Fibroblast of the aortic adventitia (primary cell): ENCODE data around the gene HHIPL2. TPM values are rescaled to one million over a fixed set of nuclear protein-coding genes. Genes with fewer than 3 reads are reported as not detected.
A peak's percentile ranks its signal among the peaks of the same experiment; 100 is the strongest.

Experiments
- DNase-seq: peaks from one replicate; pipeline ENCODE4 v3.0.0-alpha.2; 2010; ENCODE audit warnings: low read depth
- H3K4me3 ChIP-seq: 2 replicates; pipeline ENCODE4 v1.5.1; 2011; ENCODE audit warnings: low read depth, mild to moderate bottlenecking, control low read depth, low read length, moderate library complexity
- CTCF ChIP-seq: IDR thresholded peaks from 2 replicates; pipeline ENCODE4 v1.5.1; 2011; ENCODE audit warnings: mild to moderate bottlenecking, low read length, control low read depth, inconsistent platforms; ENCODE audit not compliant: insufficient read depth
- total RNA-seq: library from RNA; depleted of rRNA; stranded (reverse); fragments of >200 nt; gene quantifications from 2 replicates; pipeline ENCODE4 v1.2.3, GENCODE V29; 2012; ENCODE audit warnings: low replicate concordance

Gene HHIPL2
- total RNA-seq = 0.18 TPM in 1 of 2 replicates, not detected in the other

GRCh38 chr1:222547944-222548671, at the start of gene HHIPL2:
Gene HHIPL2, minus strand, starts transcription at chr1:222548104. Its CDS starts 60 bp downstream, at chr1:222548044.
- peak within 1 kb of the TSS; percentile 32 for H3K4me3 ChIP-seq
- DNase-seq = no peak
- no peak for TF ChIP-seq CTCF

- DNase-seq = no peak
- H3K4me3 ChIP-seq = no peak overlapping the region
- TF ChIP-seq CTCF = no peak
Observed at GRCh38 chr1:222596696-222597095, 48.8 kb upstream of the HHIPL2 start.

- H3K4me3 ChIP-seq = no peak overlapping the region
- DNase-seq = no peak
- no peak for TF ChIP-seq CTCF
Observed at GRCh38 chr1:222594789-222595188, 46.9 kb upstream of the HHIPL2 start.

GRCh38 chr1:222592171-222592570, 44.3 kb upstream of the HHIPL2 start:
- TF ChIP-seq CTCF = no peak
- peak; percentile 12 for DNase-seq
- no peak overlapping the region for H3K4me3 ChIP-seq

GRCh38 chr1:222589462-222590302, 41.8 kb upstream of the HHIPL2 start, which contains the start of gene TAF1A:
Gene TAF1A, minus strand, starts transcription at chr1:222589933.
- no peak for TF ChIP-seq CTCF
- DNase-seq = peak; percentile 80
- peak within 1 kb of the TSS; percentile 73 for H3K4me3 ChIP-seq

- H3K4me3 ChIP-seq = no peak overlapping the region
- peak; percentile 19 for DNase-seq
- no peak for TF ChIP-seq CTCF
Observed at GRCh38 chr1:222588135-222588534, 40.2 kb upstream of the HHIPL2 start.
